Right renal pelvis (tissue), 4 donors: ENCODE data around the gene QKI. TPM values are rescaled to one million over a fixed set of nuclear protein-coding genes. Genes with fewer than 3 reads are reported as not detected.

ENCODE experiments used
- DNase-seq, 4 donors: peaks; one replicate each; pipeline ENCODE4 v3.0.0-alpha.2; 2013; ENCODE audit warnings: low read depth in 4 of 4, low spot score in 3 of 4, missing footprints in 1 of 4
- polyA plus RNA-seq, 4 donors: library from polyadenylated mRNA; unstranded; fragments of 120-200 nt; gene quantifications; one replicate each; pipeline ENCODE4 v1.2.1, GENCODE V29; 2013; ENCODE audit not compliant: insufficient read length in 4 of 4

The QKI gene
- polyA plus RNA-seq, 4 donors: 186 to 222 (median 210) TPM

- DNase-seq: no peak
Observed at GRCh38 chr6:163525926-163526325, 111.4 kb downstream of the QKI start.

GRCh38 chr6:163526346-163526745 is 111.8 kb downstream of the QKI start:
- no peak for DNase-seq

GRCh38 chr6:163527291-163527690 is 112.8 kb downstream of the QKI start:
- no peak for DNase-seq

GRCh38 chr6:163529605-163530004 is 115.1 kb downstream of the QKI start:
- no peak for DNase-seq

- DNase-seq: no peak
Observed at GRCh38 chr6:163530406-163530805, 115.9 kb downstream of the QKI start.

GRCh38 chr6:163531122-163531521 is 116.6 kb downstream of the QKI start:
- DNase-seq: no peak

GRCh38 chr6:163532526-163533078 is 118.1 kb downstream of the QKI start:
- no peak for DNase-seq

GRCh38 chr6:163533443-163533842 is 118.9 kb downstream of the QKI start:
- no peak for DNase-seq

- no peak for DNase-seq
Observed at GRCh38 chr6:163536770-163537169, 122.3 kb downstream of the QKI start.

- no peak for DNase-seq
Observed at GRCh38 chr6:163538331-163538730, 123.8 kb downstream of the QKI start.

- DNase-seq: no peak
Observed at GRCh38 chr6:163539101-163539762, 124.7 kb downstream of the QKI start.

GRCh38 chr6:163543321-163543720 is 128.8 kb downstream of the QKI start:
- no peak for DNase-seq

- no peak for DNase-seq
Observed at GRCh38 chr6:163545370-163545769, 130.9 kb downstream of the QKI start.

GRCh38 chr6:163547287-163547686 is 132.8 kb downstream of the QKI start:
- no peak for DNase-seq

- DNase-seq: no peak
Observed at GRCh38 chr6:163548624-163549023, 134.1 kb downstream of the QKI start.

GRCh38 chr6:163554032-163554431 is 139.5 kb downstream of the QKI start:
- DNase-seq: no peak

GRCh38 chr6:163554663-163555062 is 140.1 kb downstream of the QKI start:
- no peak for DNase-seq

GRCh38 chr6:163559661-163560060 is 145.1 kb downstream of the QKI start:
- DNase-seq: no peak

- no peak for DNase-seq
Observed at GRCh38 chr6:163563318-163563717, 148.8 kb downstream of the QKI start.

- no peak for DNase-seq
Observed at GRCh38 chr6:163564534-163564933, 150.0 kb downstream of the QKI start.

GRCh38 chr6:163565140-163565539 is 150.6 kb downstream of the QKI start:
- no peak for DNase-seq

- DNase-seq: no peak
Observed at GRCh38 chr6:163566056-163566455, 151.5 kb downstream of the QKI start.

GRCh38 chr6:163568275-163568674 is 153.8 kb downstream of the QKI start:
- DNase-seq: no peak
